Stimulated activated CD8-positive, alpha-beta memory T cell treated with anti-CD3 and anti-CD28 coated beads, Interleukin-15, amount 100 ng/mL, for 1 hour (primary cell): Measurements from ENCODE around the gene EEFSEC.

Experiments
- DNase-seq: peaks from one replicate; pipeline ENCODE4 v3.0.0-alpha.2; 2020; ENCODE audit warnings: low read depth

The EEFSEC gene

GRCh38 chr3:128185630-128186447 is 32.6 kb downstream of the EEFSEC start:
- no peak for DNase-seq

- no peak for DNase-seq
Measured at GRCh38 chr3:128187495-128187894, 34.2 kb downstream of the EEFSEC start.

GRCh38 chr3:128188326-128188725 is 35.0 kb downstream of the EEFSEC start:
- DNase-seq: no peak

- no peak for DNase-seq
Measured at GRCh38 chr3:128188956-128189355, 35.7 kb downstream of the EEFSEC start.

- DNase-seq: no peak
Measured at GRCh38 chr3:128190501-128190900, 37.2 kb downstream of the EEFSEC start.

- DNase-seq: no peak
Measured at GRCh38 chr3:128192131-128192530, 38.9 kb downstream of the EEFSEC start.

GRCh38 chr3:128193168-128193567 is 39.9 kb downstream of the EEFSEC start:
- no peak for DNase-seq

GRCh38 chr3:128194843-128195242 is 41.6 kb downstream of the EEFSEC start:
- DNase-seq: no peak

GRCh38 chr3:128195369-128195768 is 42.1 kb downstream of the EEFSEC start:
- DNase-seq: no peak

GRCh38 chr3:128195802-128196201 is 42.5 kb downstream of the EEFSEC start:
- no peak for DNase-seq

- DNase-seq: no peak
Measured at GRCh38 chr3:128196647-128197046, 43.4 kb downstream of the EEFSEC start.

- no peak for DNase-seq
Measured at GRCh38 chr3:128197855-128198254, 44.6 kb downstream of the EEFSEC start.

GRCh38 chr3:128198313-128198712 is 45.0 kb downstream of the EEFSEC start:
- DNase-seq: no peak

- no peak for DNase-seq
Measured at GRCh38 chr3:128199110-128199509, 45.8 kb downstream of the EEFSEC start.

GRCh38 chr3:128201158-128201755 is 48.0 kb downstream of the EEFSEC start:
- no peak for DNase-seq

- DNase-seq: no peak
Measured at GRCh38 chr3:128203169-128203568, 49.9 kb downstream of the EEFSEC start.

GRCh38 chr3:128205558-128206145 is 52.4 kb downstream of the EEFSEC start:
- no peak for DNase-seq

- no peak for DNase-seq
Measured at GRCh38 chr3:128207951-128208350, 54.7 kb downstream of the EEFSEC start.

GRCh38 chr3:128210711-128211110 is 57.4 kb downstream of the EEFSEC start:
- no peak for DNase-seq

GRCh38 chr3:128214056-128214455 is 60.8 kb downstream of the EEFSEC start:
- DNase-seq: no peak

- no peak for DNase-seq
Measured at GRCh38 chr3:128215290-128215689, 62.0 kb downstream of the EEFSEC start.

GRCh38 chr3:128215800-128216495 is 62.7 kb downstream of the EEFSEC start:
- DNase-seq: no peak
